IPS-18a (cell line): ENCODE results near the gene FRAT1.
A peak's percentile ranks its signal among the peaks of the same experiment; 100 is the strongest.
"Not testable (repeated sequence)": the region's sequence is repeated elsewhere in the genome, so short reads cannot be mapped to it uniquely, and the experiment has no call there.

ENCODE experiments used
- H3K27ac ChIP-seq: one replicate; pipeline ENCODE4 v1.5.1; 2013; ENCODE audit warnings: low read length
- H3K27me3 ChIP-seq: one replicate; pipeline ENCODE4 v1.6.1; 2013; ENCODE audit warnings: mild to moderate bottlenecking, low read length; ENCODE audit not compliant: control insufficient read depth, insufficient read depth
- H3K36me3 ChIP-seq: one replicate; pipeline ENCODE4 v1.6.1; 2013; ENCODE audit warnings: low read depth, low read length; ENCODE audit not compliant: control insufficient read depth
- H3K4me1 ChIP-seq: one replicate; pipeline ENCODE4 v1.6.1; 2013; ENCODE audit warnings: low read depth, low read length; ENCODE audit not compliant: control insufficient read depth
- H3K4me3 ChIP-seq: one replicate; pipeline ENCODE4 v1.5.1; 2013; ENCODE audit warnings: low read length
- H3K9ac ChIP-seq: one replicate; pipeline ENCODE4 v1.6.1; 2013; ENCODE audit warnings: mild to moderate bottlenecking, low read length, moderate library complexity
- H3K9me3 ChIP-seq: one replicate; pipeline ENCODE4 v1.6.1; 2013; ENCODE audit warnings: low read depth, low read length; ENCODE audit not compliant: control insufficient read depth

FRAT1 gene

DNA sequence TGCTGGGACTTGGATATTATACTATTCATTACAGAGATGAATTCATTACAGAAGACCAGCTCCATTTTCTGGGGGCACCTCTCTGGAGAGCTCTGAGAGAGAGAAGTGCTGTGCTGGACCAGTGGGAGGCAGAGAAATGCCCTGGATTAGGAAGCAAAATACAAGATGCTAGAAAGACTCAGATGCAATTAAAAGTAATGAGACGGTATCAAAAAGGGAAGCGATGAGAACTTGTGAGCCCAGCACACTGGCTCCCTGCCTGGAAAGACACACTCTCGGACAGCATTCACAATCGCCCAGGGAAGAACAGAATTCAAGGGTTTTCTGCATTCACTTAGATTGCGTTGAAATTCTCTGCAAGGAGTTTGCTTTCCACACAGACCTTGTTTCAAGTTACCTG, 19.0 kb downstream of the FRAT1 start:
- Histone ChIP-seq H3K4me3 (peak overlapping the region; percentile 23), H3K36me3 (no peaks in the 10 kb centered on the region), H3K27ac (no peak overlapping the region), H3K9ac (no peak overlapping the region), H3K4me1 (peaks cover 24% of the 10 kb centered on the region), H3K27me3 (peaks cover 5% of the 10 kb centered on the region), H3K9me3 (no peaks in the 10 kb centered on the region)

GRCh38 chr10:97341416-97341815, 22.3 kb downstream of the FRAT1 start:
- Histone ChIP-seq H3K36me3 (no peaks in the 10 kb centered on the region), H3K4me1 (peaks cover 19% of the 10 kb centered on the region), H3K27ac (no peak overlapping the region), H3K27me3 (no peaks in the 10 kb centered on the region), H3K9me3 (no peaks in the 10 kb centered on the region), H3K9ac (no peak overlapping the region), H3K4me3 (no peak overlapping the region)

DNA sequence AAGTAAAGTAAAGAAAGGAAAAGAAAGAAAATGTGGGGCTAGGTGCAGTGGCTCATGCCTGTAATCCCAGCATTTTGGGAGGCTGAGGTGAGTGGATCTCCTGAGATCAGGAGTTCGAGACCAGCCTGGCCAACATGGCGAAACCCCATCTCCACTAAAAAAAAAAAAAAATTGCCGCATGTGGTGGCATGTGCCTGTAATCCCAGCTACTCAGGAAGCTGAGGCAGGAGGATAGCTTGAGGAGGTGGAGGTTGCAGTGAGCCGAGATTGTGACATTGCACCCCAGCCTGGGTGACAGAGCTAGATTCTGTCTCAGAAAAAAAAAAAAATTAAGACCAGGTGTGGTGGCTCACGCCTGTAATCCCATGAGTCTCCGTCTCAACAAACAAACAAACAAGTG, 24.6 kb downstream of the FRAT1 start:
- H3K9ac ChIP-seq, H3K36me3 ChIP-seq, H3K4me1 ChIP-seq, H3K4me3 ChIP-seq, H3K9me3 ChIP-seq, H3K27ac ChIP-seq, H3K27me3 ChIP-seq: not testable (repeated sequence)

GRCh38 chr10:97347317-97347716, 28.2 kb downstream of the FRAT1 start:
- H3K36me3 ChIP-seq = no peaks in the 10 kb centered on the region
- H3K9ac ChIP-seq = no peak overlapping the region
- H3K4me1 ChIP-seq = no peaks in the 10 kb centered on the region
- no peaks in the 10 kb centered on the region for H3K9me3 ChIP-seq
- no peak overlapping the region for H3K27ac ChIP-seq
- H3K4me3 ChIP-seq = no peak overlapping the region
- no peaks in the 10 kb centered on the region for H3K27me3 ChIP-seq

DNA sequence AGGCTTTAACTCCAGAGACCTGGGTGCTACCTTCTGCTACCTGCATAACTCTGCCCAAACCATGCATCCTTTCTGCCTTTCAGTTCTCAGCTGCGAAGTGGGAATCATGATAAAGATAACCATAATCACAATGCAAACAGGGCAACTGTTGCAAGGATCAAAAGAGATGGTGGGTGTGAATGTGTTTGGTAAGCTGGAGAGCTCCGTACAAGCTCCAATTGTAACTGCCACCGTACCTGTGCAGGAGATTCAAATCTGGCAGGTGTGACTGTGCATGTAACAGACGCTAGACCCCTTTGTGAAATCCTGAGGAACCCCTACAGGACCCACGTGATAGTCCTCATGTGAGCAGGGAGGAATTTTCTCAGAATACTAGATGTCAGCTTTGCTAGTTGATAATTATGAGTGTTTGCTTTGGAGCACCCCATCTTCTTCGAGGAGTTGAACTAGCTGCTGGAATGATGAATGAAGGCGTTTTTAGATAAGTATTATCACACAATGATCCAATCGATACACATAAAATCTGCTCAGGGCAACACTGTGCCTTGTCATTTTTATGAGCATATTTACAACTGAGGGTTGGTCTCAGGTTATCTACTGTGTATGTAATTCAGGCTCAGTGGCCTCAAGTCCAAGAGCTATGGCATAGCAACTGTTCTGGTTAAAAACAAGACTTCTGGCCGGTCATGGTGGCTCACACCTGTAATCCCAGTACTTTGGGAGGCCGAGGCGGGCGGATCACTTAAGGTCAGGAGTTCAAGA, 30.9 kb downstream of the FRAT1 start:
- Histone ChIP-seq H3K9ac (no peak overlapping the region), H3K9me3 (no peaks in the 10 kb centered on the region), H3K4me1 (no peaks in the 10 kb centered on the region), H3K36me3 (no peaks in the 10 kb centered on the region), H3K27me3 (no peaks in the 10 kb centered on the region), H3K4me3 (no peak overlapping the region), H3K27ac (no peak overlapping the region)

DNA sequence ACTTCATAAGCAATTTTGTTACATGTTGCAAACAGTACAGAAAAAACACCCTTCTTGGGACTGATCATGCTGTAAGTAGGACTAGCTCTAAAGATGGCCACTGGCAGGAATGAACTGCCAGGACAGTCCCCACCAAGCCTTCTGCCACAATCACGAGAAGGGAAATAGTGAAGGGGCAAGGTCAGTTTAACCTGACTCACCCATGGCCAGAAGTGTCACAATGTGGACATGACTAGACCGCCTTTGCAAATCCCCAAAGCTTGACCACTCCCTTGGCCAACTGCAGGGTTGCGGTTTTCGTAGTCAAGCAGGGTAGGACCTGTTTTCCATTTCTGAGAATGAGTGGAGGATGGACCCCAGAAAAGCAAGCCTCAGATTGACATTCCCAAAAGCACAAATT, 34.9 kb downstream of the FRAT1 start:
- Histone ChIP-seq H3K9ac (no peak overlapping the region), H3K36me3 (peaks cover 22% of the 10 kb centered on the region), H3K4me1 (no peaks in the 10 kb centered on the region), H3K4me3 (no peak overlapping the region), H3K27me3 (no peaks in the 10 kb centered on the region), H3K9me3 (no peaks in the 10 kb centered on the region), H3K27ac (no peak overlapping the region)

GRCh38 chr10:97355571-97355975, 36.5 kb downstream of the FRAT1 start:
- no peaks in the 10 kb centered on the region for H3K9me3 ChIP-seq
- no peak overlapping the region for H3K27ac ChIP-seq
- peaks cover 32% of the 10 kb centered on the region for H3K36me3 ChIP-seq
- H3K27me3 ChIP-seq = no peaks in the 10 kb centered on the region
- H3K4me3 ChIP-seq = no peak overlapping the region
- no peak overlapping the region for H3K9ac ChIP-seq
- no peaks in the 10 kb centered on the region for H3K4me1 ChIP-seq

DNA sequence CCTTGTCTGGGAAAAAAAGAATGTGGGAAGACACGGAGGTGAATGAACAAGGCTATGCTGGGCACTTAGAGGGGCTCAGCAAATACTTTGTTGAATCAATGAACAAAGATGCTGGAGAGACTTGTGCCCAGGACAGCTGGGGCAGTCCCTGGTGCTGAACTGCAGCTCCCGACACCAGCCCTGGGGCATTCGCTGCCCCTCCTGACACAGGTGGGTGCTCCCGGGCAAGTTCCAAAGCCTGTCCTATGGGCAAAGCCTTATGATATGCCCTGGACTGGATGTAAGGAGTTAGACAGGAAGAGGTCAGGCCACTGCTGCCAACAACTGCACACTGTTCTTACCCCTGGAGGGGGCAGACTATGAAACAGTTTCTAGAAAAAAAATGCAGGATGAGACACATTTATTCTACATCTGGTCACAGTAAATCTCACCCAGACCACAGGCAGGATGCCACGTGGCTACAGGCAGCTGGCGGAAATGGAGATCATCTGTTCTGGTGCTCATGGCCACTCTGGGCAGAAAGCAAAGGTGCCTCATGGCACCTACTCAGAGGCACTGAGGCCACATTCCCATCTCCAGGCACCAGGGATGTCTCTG, 37.3 kb downstream of the FRAT1 start:
- Histone ChIP-seq H3K27ac (no peak overlapping the region), H3K4me1 (no peaks in the 10 kb centered on the region), H3K4me3 (no peak overlapping the region), H3K9ac (no peak overlapping the region), H3K36me3 (peaks cover 32% of the 10 kb centered on the region), H3K9me3 (no peaks in the 10 kb centered on the region), H3K27me3 (no peaks in the 10 kb centered on the region)

DNA sequence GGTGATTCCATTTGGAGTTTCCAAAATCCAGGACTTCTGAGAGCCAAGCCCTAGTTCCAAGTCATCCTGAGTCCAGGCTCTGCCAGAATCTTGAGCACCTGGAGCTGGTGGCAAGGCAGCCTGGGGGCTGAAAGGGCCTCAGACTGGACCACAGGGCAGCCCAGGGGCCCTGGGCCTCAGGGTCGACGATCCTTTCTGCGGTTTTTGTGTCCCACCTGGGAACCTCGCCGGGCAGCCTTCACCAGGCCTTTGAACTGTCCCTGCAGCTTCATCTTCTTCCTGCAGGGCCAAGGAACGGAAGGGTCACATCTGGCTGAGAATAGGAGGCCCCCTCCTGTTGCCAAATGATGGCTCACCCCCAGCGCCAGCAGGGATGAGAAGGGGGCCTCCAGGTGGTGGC, 37.8 kb downstream of the FRAT1 start:
- no peak overlapping the region for H3K27ac ChIP-seq
- peaks cover 32% of the 10 kb centered on the region for H3K36me3 ChIP-seq

DNA sequence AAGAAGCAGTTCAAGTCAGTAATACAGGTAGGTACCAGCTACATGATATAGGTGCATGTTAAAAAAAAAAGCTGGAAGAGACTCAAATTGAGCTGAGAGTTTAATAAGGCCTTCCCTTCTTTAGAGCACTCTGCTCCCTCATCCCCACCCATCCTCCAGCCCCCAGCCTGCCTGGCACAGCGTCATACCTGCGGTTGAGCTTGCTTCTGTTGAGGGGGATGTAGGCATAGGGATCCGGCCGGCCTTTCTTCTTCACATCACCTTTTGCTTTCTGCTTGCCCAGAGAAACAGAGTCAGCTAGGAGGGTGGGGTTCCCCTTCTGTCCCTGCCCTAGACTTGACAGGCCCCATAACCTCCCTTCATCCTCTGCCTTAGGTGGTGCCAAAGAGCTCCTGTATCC, 39.3 kb downstream of the FRAT1 start:
- no peak overlapping the region for H3K4me3 ChIP-seq
- no peaks in the 10 kb centered on the region for H3K4me1 ChIP-seq
- no peaks in the 10 kb centered on the region for H3K9me3 ChIP-seq
- no peak overlapping the region for H3K9ac ChIP-seq
- H3K27ac ChIP-seq = no peak overlapping the region
- H3K36me3 ChIP-seq = peaks cover 39% of the 10 kb centered on the region
- no peaks in the 10 kb centered on the region for H3K27me3 ChIP-seq

More for the DNA sequence above, 37.8 kb downstream of the FRAT1 start:
- H3K9ac ChIP-seq = no peak overlapping the region
- H3K4me3 ChIP-seq = no peak overlapping the region
- no peaks in the 10 kb centered on the region for H3K4me1 ChIP-seq
- H3K9me3 ChIP-seq = no peaks in the 10 kb centered on the region
- no peaks in the 10 kb centered on the region for H3K27me3 ChIP-seq

- Histone ChIP-seq H3K4me3 (no peak overlapping the region), H3K27ac (no peak overlapping the region), H3K9ac (no peak overlapping the region), H3K27me3 (no peaks in the 10 kb centered on the region), H3K36me3 (peaks cover 41% of the 10 kb centered on the region), H3K4me1 (no peaks in the 10 kb centered on the region), H3K9me3 (no peaks in the 10 kb centered on the region)
Observed at GRCh38 chr10:97358781-97359180, 39.7 kb downstream of the FRAT1 start.
